ENCODE results near the gene HNRNPH1. TPM values are rescaled to one million over a fixed set of nuclear protein-coding genes. Genes with fewer than 3 reads are reported as not detected.

Gene HNRNPH1
- total and polyA plus RNA-seq, 2 of the 8 experiments (the other 6 are each of a cell fraction or from before 2014, with no cell fraction given) = 170 to 735 TPM

GRCh38 chr5:179621551-179622214, 1.8 kb downstream of the HNRNPH1 start:
- no peaks in the 10 kb centered on the region for H3K27me3 ChIP-seq (replicated peaks in 1 of 4; ENCODE audit: control insufficient read depth in 3 of 4, extremely low read depth in 1 of 4, insufficient read depth in 3 of 4, low read length in 3 of 4)
- H3K18ac ChIP-seq (ENCODE audit: extremely low read depth, low read length) = no peak overlapping the region
- CTCF ChIA-PET (ENCODE audit: partially characterized antibody) = interaction anchor here (1.1 to 7.7 kb wide), 5 partner anchors 10 to 46 kb away, joined by 3 to 67 read pairs (median 19); no protein-coding TSS in a partner anchor
- peak overlapping the region; percentile 60 to 99 (median 99) for H3K4me3 ChIP-seq (ENCODE audit: extremely low read depth in 1 of 4, insufficient read depth in 2 of 4, low read depth in 3 of 4, low read length in 4 of 4)
- H3K14ac ChIP-seq (ENCODE audit: insufficient read length) = no peak overlapping the region
- 25% methylated on average over 11 of the region's 11 CpGs; no CpG with 5 or more reads in 1 of the 2 experiments for WGBS, 2 experiments (ENCODE audit: extremely low coverage in 1 of 2, insufficient coverage in 1 of 2, insufficient read length in 1 of 2, insufficient replicate concordance in 2 of 2, low coverage in 1 of 2, low lambda C conversion rate in 2 of 2, missing lambda C conversion rate in 1 of 2)
- DNase-seq (ENCODE audit: low read depth in 1 of 2, low spot score in 2 of 2) (no peak), FAIRE-seq (no peak)
- no peak overlapping the region for H2BK120ac ChIP-seq (replicated peaks; ENCODE audit: low read depth, low read length)
- H3K23me2 ChIP-seq (ENCODE audit: low read depth, low read length) = peaks cover 14% of the 10 kb centered on the region
- no peak overlapping the region for H3K27ac ChIP-seq (ENCODE audit: low read depth, low read length)
- H3K4me2 ChIP-seq (ENCODE audit: insufficient read depth in 1 of 2, low read depth in 2 of 2, low read length in 2 of 2) = peak overlapping the region; percentile 75 to 94
- peaks cover 5 to 24% (median 14%) of the 10 kb centered on the region in 4 experiments for H3K4me1 ChIP-seq (replicated peaks in 1 of 4; ENCODE audit: control insufficient read depth in 3 of 4, insufficient read depth in 4 of 4, low read length in 3 of 4)
- H2BK12ac ChIP-seq (ENCODE audit: low read depth, low read length) = no peak overlapping the region
- H2BK20ac ChIP-seq (ENCODE audit: low read length) = no peak overlapping the region
- TF ChIP-seq POLR2AphosphoS5 (IDR thresholded peaks at IDR 0.05; ENCODE audit: low read depth, low read length) (peak; percentile 55), POLR2A (IDR thresholded peaks at IDR 0.05; ENCODE audit: control extremely low read depth in 1 of 2, low read depth in 2 of 2, low read length in 2 of 2) (peak in 1 of 2 experiments; percentile 57; a peak in 1 of 3 replicates), CTCF (IDR thresholded peaks at IDR 0.05; ENCODE audit: control extremely low read depth in 1 of 3, insufficient read depth in 1 of 3, low read depth in 1 of 3, low read length in 3 of 3) (no peak)
- H4K5ac ChIP-seq (ENCODE audit: insufficient read length, low read depth, low read length) = no peak overlapping the region
- H2AFZ ChIP-seq (ENCODE audit: low read length) = no peak overlapping the region
- no peak overlapping the region for H3K23ac ChIP-seq (ENCODE audit: insufficient read length)
- H3K9ac ChIP-seq (replicated peaks in 1 of 4; ENCODE audit: extremely low read depth in 1 of 4, low read depth in 3 of 4, low read length in 3 of 4) = peak overlapping the region in 3 of 4 experiments; percentile 45 to 74 (median 53); a peak in 4 of 7 replicates
- no peak overlapping the region for H3K56ac ChIP-seq (replicated peaks; ENCODE audit: insufficient read length, low read depth, low read length)
- H4K8ac ChIP-seq (ENCODE audit: extremely low read depth, insufficient read depth, low read length) = no peak overlapping the region
- no peak overlapping the region for H2BK5ac ChIP-seq (ENCODE audit: low read depth, low read length)
- peaks cover 13 to 61% of the 10 kb centered on the region in 2 experiments for H3K79me2 ChIP-seq (ENCODE audit: control insufficient read depth in 1 of 2, insufficient read depth in 2 of 2, low read length in 2 of 2)
- no peak overlapping the region for H4K91ac ChIP-seq (replicated peaks; ENCODE audit: insufficient read length, low read length)
- POLR2A ChIA-PET (ENCODE audit: partially characterized antibody) = interaction anchor here (0.6 to 20.5 kb wide), 11 partner anchors 18 to 208 kb away, joined by 3 to 351 read pairs (median 18); partner anchors contain the start of gene CBY3
- H3K36me3 ChIP-seq (ENCODE audit: control insufficient read depth in 2 of 4, insufficient read depth in 4 of 4, low read length in 3 of 4) = peaks cover 19 to 60% (median 47%) of the 10 kb centered on the region in 4 experiments
- H3K79me1 ChIP-seq (ENCODE audit: low read depth, low read length) = peaks cover 3% of the 10 kb centered on the region; the same call in 1 of the 2 replicates
- no peak overlapping the region for H2BK15ac ChIP-seq (ENCODE audit: low read length)
- H3K9me3 ChIP-seq (ENCODE audit: insufficient read depth in 2 of 2, low read depth in 1 of 2, low read length in 1 of 2) = no peaks in the 10 kb centered on the region
- H4K20me1 ChIP-seq (replicated peaks in 1 of 2; ENCODE audit: control insufficient read depth in 1 of 2, insufficient read depth in 2 of 2, low read length in 2 of 2) = peaks cover 30 to 41% of the 10 kb centered on the region in 2 experiments
- no peak overlapping the region for H3K4ac ChIP-seq (replicated peaks; ENCODE audit: insufficient read length, low read depth, low read length)
- H2AK5ac ChIP-seq (ENCODE audit: low read depth, low read length) = no peak overlapping the region

Data from H1 (cell line).